KOPT-K1 (cell line): ENCODE results near the gene PGAM2.
"Not testable (repeated sequence)": the region's sequence is repeated elsewhere in the genome, so short reads cannot be mapped to it uniquely, and the experiment has no call there.

Experiments
- H3K27ac ChIP-seq: fragments of 200-600 bp; sonication (generic); 2 replicates; pipeline ENCODE4 v1.5.1; 2016; ENCODE audit warnings: antibody characterized with exemption, mild to moderate bottlenecking, low read depth, low read length; ENCODE audit not compliant: poor library complexity, severe bottlenecking
- H3K36me3 ChIP-seq: fragments of 200-600 bp; sonication (generic); 2 replicates; pipeline ENCODE4 v1.5.1; 2017; ENCODE audit warnings: antibody characterized with exemption, mild to moderate bottlenecking, low read length, moderate library complexity; ENCODE audit not compliant: insufficient read depth
- H3K9me3 ChIP-seq: fragments of 200-600 bp; sonication (generic); 2 replicates; pipeline ENCODE4 v1.5.1; 2017; ENCODE audit warnings: antibody characterized with exemption, low read length, mild to moderate bottlenecking; ENCODE audit not compliant: insufficient read depth, poor library complexity, severe bottlenecking

PGAM2 gene

GRCh38 chr7:44044315-44045225, 20.8 kb downstream of the PGAM2 start, which contains the start of gene DBNL:
Gene DBNL (plus strand): TSS chr7:44044702. CDS start chr7:44044738, 36 bp downstream.
- Histone ChIP-seq H3K27ac (peak within 1 kb of the TSS; percentile 79), H3K36me3 (peaks cover 35% of the 10 kb centered on the region), H3K9me3 (no peaks in the 10 kb centered on the region)

GRCh38 chr7:44043902-44044301, 21.5 kb downstream of the PGAM2 start:
- Histone ChIP-seq H3K27ac (peak overlapping the region; percentile 79), H3K9me3 (no peaks in the 10 kb centered on the region), H3K36me3 (peaks cover 30% of the 10 kb centered on the region)

DNA sequence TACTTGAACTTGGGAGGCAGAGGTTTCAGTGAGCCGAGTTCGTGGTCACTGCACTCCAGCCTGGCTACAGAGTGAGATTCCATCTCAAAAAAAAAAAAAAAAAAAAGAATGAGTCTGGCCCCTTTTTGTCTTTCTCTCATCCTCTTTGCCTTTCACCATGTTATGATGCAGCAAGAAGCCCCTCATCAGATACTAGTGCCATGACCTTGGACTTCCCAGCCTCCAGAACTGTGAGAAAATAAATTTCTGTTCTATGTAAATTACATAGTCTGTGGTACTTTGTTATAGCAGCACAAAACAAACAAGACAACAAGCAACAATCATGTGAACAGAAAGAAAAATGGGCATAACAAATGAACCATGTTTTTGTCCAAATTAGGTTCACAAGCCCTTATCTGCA, 23.1 kb downstream of the PGAM2 start:
- no peak overlapping the region for H3K27ac ChIP-seq
- H3K36me3 ChIP-seq: peaks cover 13% of the 10 kb centered on the region
- no peaks in the 10 kb centered on the region for H3K9me3 ChIP-seq

DNA sequence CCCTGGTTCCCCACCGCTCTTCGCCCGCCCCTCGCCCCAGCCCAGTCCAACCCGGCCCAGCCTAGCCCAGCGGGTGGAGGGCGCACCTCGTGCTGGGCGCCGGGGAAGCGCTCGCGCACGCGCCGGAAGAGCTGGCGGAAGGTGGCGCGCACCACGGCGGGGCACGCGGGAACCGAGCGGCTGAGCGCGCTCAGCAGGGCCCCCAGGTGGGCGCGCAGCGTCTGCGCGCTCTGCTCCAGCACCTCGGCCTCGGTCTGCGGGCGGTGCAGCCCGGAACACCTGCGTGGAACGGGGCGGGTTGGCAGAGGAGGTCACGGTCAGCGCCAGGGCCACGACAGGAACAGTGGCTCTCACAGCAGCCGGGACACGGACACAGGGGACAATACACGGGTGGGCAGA, 24.9 kb downstream of the PGAM2 start:
- H3K36me3 ChIP-seq, H3K9me3 ChIP-seq: not testable (repeated sequence)
- H3K27ac ChIP-seq: peak overlapping the region; percentile 57

DNA sequence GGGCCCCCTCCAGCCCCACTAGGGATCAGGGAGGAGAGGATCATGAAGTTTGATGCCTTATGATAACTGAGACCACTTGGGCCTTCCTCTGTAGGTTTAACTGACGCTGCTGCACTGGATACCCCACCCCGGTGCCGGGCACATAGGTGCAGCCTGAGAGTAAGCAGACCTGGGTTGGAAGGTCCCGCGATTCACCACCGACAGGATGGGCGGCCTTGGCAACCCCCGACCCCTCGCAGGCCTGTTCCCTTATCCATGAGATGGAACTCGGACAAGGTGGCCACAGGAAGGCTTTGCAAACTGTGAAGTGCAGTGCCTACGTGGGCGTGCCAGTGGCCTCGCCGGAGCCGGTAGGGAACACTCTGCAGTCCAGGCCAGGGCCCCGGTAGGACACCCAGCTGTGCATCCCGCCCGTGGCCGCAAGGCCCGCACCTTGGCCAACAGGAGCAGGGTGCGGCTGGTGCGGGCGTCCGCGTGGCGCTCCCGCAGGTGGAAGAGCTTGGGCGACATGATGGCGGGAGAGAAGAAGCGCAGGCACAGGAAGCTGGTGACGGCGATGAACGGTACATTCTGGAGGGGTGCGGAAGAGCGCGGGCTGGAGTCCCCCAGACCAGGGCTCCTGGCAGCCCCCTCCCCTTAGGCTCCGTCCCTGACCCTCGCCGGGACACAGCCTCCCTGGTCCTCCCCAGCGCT, 25.4 kb downstream of the PGAM2 start:
- H3K36me3 ChIP-seq, H3K9me3 ChIP-seq: not testable (repeated sequence)
- H3K27ac ChIP-seq: peak overlapping the region; percentile 57

DNA sequence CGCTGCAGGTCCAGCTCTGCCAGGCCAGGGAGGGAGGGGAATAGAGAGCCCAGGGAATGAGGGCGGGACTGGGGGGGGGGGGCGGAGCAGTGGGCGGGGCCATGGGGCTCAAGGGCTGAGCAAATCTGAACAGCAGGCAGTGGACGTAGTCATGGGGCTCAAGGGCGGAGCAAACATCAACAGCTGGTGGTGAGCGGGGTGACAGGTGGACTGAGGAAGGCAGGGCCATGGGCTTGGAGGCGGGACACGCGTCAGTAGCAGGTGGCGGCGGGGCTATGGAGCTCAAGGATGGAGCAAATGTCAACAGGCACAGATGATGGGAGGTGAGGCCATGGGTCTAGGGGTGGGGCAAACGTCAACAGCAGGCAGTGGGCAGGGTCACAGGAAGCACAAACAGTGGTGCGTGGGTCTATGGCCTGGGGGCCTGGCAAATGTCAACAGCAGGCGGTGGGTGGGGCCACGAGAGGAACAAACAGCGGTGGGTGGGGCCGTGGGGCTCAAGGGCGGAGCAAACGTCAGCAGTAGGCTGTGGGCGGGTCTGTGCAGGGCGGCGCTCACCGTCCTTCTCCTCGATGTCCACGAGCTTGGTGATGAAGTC, 26.3 kb downstream of the PGAM2 start:
- not testable (repeated sequence) for H3K36me3 ChIP-seq, H3K9me3 ChIP-seq, H3K27ac ChIP-seq

DNA sequence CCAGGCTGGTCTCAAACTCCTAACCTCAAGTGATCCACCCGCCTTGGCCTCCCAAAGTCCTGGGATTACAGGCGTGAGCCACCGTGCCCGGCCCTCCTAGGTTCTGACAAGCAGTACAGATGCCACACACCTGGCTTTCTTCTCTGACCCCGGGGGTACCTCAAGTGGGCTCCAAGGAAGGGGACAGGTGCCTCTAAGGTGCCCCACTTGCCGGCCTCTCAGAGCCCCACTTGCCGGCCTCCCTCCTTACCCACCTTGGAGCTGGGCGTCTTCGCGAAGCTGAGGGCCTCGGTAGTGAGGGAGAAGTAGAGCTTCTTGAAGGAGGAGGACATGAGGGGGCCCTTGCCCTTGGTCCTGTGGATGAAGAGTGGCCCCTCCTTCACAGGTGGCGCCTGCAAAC, 26.8 kb downstream of the PGAM2 start:
- H3K9me3 ChIP-seq, H3K36me3 ChIP-seq, H3K27ac ChIP-seq: not testable (repeated sequence)

DNA sequence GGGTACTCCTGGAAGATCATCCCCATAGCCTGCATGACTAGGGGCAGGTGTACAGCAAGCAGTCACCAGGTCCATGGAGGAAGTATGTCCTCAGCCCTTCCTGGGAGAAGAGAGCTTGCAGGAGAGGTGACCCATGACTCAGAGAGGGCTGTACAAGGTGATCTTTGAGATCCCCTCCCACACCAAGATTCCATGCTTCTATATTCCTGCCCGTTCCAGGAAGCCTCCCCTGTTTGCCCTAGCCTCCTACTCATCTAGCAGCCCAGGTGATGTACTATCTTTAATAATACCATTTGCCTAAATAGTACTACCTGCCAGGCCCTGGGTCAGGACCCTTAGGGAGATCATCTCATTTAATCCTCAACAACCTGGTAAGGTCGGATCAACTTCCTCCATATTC, 27.4 kb downstream of the PGAM2 start:
- not testable (repeated sequence) for H3K27ac ChIP-seq, H3K9me3 ChIP-seq, H3K36me3 ChIP-seq

GRCh38 chr7:44036364-44036763, 29.0 kb downstream of the PGAM2 start:
- H3K9me3 ChIP-seq, H3K27ac ChIP-seq: not testable (repeated sequence)

DNA sequence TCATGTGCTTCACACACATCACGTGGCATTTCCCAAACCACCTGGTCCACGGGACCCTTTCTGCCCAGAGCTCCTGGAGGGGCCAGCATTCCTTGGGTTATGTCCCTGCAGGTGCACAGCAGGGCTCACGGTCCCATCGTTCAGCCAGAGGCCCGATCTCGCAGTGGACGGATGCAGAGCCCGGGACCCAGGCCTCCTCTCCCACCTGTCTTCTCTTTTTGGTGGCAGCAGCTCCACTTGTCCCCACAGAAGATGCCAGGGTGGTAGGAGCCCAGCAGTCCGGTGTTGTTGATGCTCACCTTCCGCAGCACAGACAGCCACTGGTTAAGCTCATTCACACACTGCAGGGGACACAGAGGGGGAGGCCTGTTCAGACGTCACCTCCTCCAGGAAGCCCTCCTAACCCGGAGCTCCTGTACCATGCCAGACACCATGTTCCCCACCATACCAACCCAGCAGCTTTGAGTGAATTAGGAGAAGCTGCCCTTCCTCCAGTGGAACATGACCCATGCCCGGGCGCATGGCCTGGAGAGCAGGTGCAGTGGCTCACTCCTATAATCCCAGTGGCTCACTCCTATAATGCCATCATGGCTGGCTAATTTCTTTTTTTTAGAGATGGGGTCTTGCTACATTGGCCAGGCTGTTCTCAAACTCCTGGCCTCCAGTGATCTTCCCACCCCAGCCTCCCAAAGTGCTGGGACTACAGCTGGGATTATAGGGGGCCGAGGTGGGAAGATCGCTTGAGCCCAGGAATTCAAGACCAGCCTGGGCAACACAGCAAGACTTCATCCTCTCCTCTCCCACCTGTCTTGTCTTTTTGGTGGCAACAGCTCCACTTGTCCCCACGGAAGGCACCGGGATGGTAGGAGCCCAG, 31.2 kb downstream of the PGAM2 start:
- H3K27ac ChIP-seq, H3K9me3 ChIP-seq, H3K36me3 ChIP-seq: not testable (repeated sequence)

More at GRCh38 chr7:44036364-44036763, 29.0 kb downstream of the PGAM2 start:
- H3K36me3 ChIP-seq: not testable (repeated sequence)

DNA sequence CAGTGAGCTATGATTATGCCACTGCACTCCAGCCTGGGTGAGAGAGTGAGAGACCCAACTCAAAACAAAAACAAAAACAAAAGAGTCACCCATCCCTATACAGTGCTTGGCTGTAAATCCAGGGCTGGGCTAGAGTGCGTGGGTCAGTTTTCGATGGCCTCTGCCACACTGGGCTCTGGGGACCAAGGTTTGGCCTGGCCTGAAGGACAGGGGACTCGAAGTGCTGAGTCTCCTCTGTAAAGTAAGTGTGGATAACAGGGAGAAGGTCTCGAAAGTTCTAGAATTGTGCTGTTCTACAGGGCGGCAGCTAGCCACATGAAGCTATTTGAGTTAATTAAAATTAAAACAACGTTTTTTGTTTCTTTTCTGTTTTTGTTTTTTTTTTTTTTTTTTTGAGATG, 33.3 kb downstream of the PGAM2 start:
- H3K9me3 ChIP-seq: not testable (repeated sequence)

DNA sequence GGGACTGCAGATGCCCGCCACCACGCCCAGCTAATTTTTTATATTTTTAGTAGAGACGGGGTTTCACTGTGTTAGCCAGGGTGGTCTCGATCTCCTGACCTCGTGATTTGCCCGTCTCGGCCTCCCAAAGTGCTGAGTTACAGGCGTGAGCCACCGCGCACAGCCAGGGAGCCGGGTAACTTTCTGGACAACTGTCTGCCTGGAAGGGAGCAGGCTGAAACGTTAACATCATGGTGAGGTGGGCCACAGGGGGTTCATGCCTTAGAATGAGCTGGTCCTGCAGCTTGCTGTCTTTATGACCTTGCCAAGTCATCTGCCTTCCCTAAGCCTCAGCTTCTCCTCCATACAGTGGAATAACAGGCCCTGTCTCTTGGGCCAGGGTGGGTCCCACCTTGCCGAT, 34.0 kb downstream of the PGAM2 start:
- not testable (repeated sequence) for H3K27ac ChIP-seq, H3K36me3 ChIP-seq, H3K9me3 ChIP-seq

More for the DNA sequence above, 33.3 kb downstream of the PGAM2 start:
- H3K27ac ChIP-seq, H3K36me3 ChIP-seq: not testable (repeated sequence)

GRCh38 chr7:44030029-44030428, 35.3 kb downstream of the PGAM2 start:
- not testable (repeated sequence) for H3K9me3 ChIP-seq, H3K36me3 ChIP-seq, H3K27ac ChIP-seq

DNA sequence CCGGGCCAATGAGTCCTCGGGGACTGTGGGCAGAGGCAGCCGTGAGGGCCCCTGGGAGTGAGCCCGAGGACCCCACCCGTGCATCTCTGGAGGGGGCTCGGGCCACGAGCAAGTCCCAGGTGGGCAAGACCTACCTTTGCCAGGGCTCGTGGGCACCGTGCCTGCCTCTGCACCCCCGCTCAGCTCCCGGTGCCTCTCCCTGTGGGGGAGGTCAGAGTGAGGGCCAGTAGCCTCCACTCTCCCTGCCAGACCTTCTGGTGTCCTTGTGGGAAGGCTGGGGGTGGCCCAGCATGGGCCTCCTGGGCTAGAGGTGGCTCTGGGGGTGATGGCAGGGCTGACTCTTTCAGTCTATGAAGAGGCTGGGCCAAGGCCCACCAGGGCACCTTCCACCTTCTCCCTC, 35.9 kb downstream of the PGAM2 start:
- not testable (repeated sequence) for H3K27ac ChIP-seq, H3K9me3 ChIP-seq, H3K36me3 ChIP-seq
